SK-N-SH treated with all-trans-retinoic acid at 6 μM for 48 hours (cell line): ENCODE data around the gene METTL1.

Experiments
- BACH2 ChIP-seq: fragments of 250-450 bp; sonication (Bioruptor Pico); IDR thresholded peaks from 2 replicates; pipeline ENCODE4 v1.9.0; 2021; ENCODE audit warnings: mild to moderate bottlenecking, borderline replicate concordance
- CSDC2 ChIP-seq: fragments of 250-450 bp; sonication (Bioruptor Pico); IDR thresholded peaks from 2 replicates; pipeline ENCODE4 v1.5.0; 2020; ENCODE audit warnings: mild to moderate bottlenecking, moderate library complexity
- ESRRG ChIP-seq: fragments of 250-450 bp; sonication (Bioruptor Pico); IDR thresholded peaks from 2 replicates; pipeline ENCODE4 v1.6.1; 2021; ENCODE audit warnings: mild to moderate bottlenecking
- OSR1 ChIP-seq: fragments of 250-450 bp; sonication (Bioruptor Pico); IDR thresholded peaks from 2 replicates; pipeline ENCODE4 v1.8.0; 2022; ENCODE audit warnings: moderate library complexity, mild to moderate bottlenecking, inconsistent platforms
- PATZ1 ChIP-seq: fragments of 250-450 bp; sonication (Bioruptor Pico); IDR thresholded peaks from 2 replicates; pipeline ENCODE4 v1.8.0; 2020; ENCODE audit warnings: mild to moderate bottlenecking, moderate library complexity, borderline replicate concordance
- POU6F1 ChIP-seq: fragments of 250-450 bp; sonication (Bioruptor Pico); IDR thresholded peaks from 2 replicates; pipeline ENCODE4 v1.8.0; 2021; ENCODE audit warnings: low read depth, mild to moderate bottlenecking, moderate library complexity, borderline replicate concordance
- RARB ChIP-seq: fragments of 250-450 bp; sonication (Bioruptor Pico); IDR thresholded peaks from 2 replicates; pipeline ENCODE4 v1.8.0; 2021; ENCODE audit warnings: mild to moderate bottlenecking, moderate library complexity
- SNAI2 ChIP-seq: fragments of 250-450 bp; sonication (Bioruptor Pico); IDR thresholded peaks from 2 replicates; pipeline ENCODE4 v1.5.0; 2020; ENCODE audit warnings: mild to moderate bottlenecking, moderate library complexity
- TOX ChIP-seq: fragments of 250-450 bp; sonication (Bioruptor Pico); IDR thresholded peaks from 2 replicates; pipeline ENCODE4 v1.8.0; 2021; ENCODE audit warnings: mild to moderate bottlenecking, moderate library complexity, borderline replicate concordance
- TSHZ2 ChIP-seq: fragments of 250-450 bp; sonication (Bioruptor Pico); IDR thresholded peaks from 2 replicates; pipeline ENCODE4 v1.5.0; 2020; ENCODE audit warnings: mild to moderate bottlenecking, moderate library complexity
- ZNF565 ChIP-seq: fragments of 450-650 bp; formaldehyde crosslinking; conservative IDR thresholded peaks from 2 replicates; pipeline ENCODE4 v1.5.0; 2020; ENCODE audit warnings: low read depth, mild to moderate bottlenecking, moderate library complexity
- ZNF70 ChIP-seq: fragments of 450-650 bp; formaldehyde crosslinking; IDR thresholded peaks from 2 replicates; pipeline ENCODE4 v1.5.0; 2020; ENCODE audit warnings: mild to moderate bottlenecking, moderate library complexity

GRCh38 chr12:57760347-57760982 lies 11.4 kb downstream of the METTL1 start:
- TF ChIP-seq PATZ1 = no peak
- no peak for TF ChIP-seq SNAI2 (CRISPR knock-in tag)
- no peak for TF ChIP-seq POU6F1 (CRISPR knock-in tag)
- no peak for TF ChIP-seq ESRRG (CRISPR knock-in tag)
- no peak for TF ChIP-seq TSHZ2
- TF ChIP-seq BACH2 (CRISPR knock-in tag) = no peak
- TF ChIP-seq ZNF70 (CRISPR knock-in tag) = no peak
- TF ChIP-seq CSDC2 = no peak
- TF ChIP-seq TOX (CRISPR knock-in tag) = no peak
- no peak for TF ChIP-seq RARB (CRISPR knock-in tag)
- no peak for TF ChIP-seq ZNF565 (CRISPR knock-in tag)
- no peak for TF ChIP-seq OSR1 (CRISPR knock-in tag)
